SJCRH30 (cell line): ENCODE results near the gene TAGLN2. TPM values are rescaled to one million over a fixed set of nuclear protein-coding genes. Genes with fewer than 3 reads are reported as not detected.
"Not testable (repeated sequence)": the region's sequence is repeated elsewhere in the genome, so short reads cannot be mapped to it uniquely, and the experiment has no call there.

ENCODE experiments used
- DNase-seq, 2 experiments: peaks; one replicate each; pipeline ENCODE4 v3.0.0-alpha.2; 2015 to 2020
- H3K27ac ChIP-seq: fragments of 250-450 bp; sonication (Bioruptor Pico); 2 replicates; pipeline ENCODE4 v1.5.1; 2020; ENCODE audit warnings: mild to moderate bottlenecking, moderate library complexity
- H3K27me3 ChIP-seq: fragments of 250-450 bp; sonication (Bioruptor Pico); 2 replicates; pipeline ENCODE4 v1.5.1; 2020; ENCODE audit warnings: mild to moderate bottlenecking, moderate library complexity
- H3K36me3 ChIP-seq: fragments of 250-450 bp; sonication (Bioruptor Pico); 2 replicates; pipeline ENCODE4 v1.5.1; 2020; ENCODE audit warnings: mild to moderate bottlenecking, moderate library complexity
- H3K4me1 ChIP-seq: fragments of 250-450 bp; sonication (Bioruptor Pico); 2 replicates; pipeline ENCODE4 v1.5.1; 2020; ENCODE audit warnings: mild to moderate bottlenecking, moderate library complexity
- H3K4me3 ChIP-seq: fragments of 250-450 bp; sonication (Bioruptor Pico); 2 replicates; pipeline ENCODE4 v1.5.1; 2020; ENCODE audit warnings: mild to moderate bottlenecking, moderate library complexity
- H3K9me3 ChIP-seq: fragments of 250-450 bp; sonication (Bioruptor Pico); replicated peaks from 2 replicates; pipeline ENCODE4 v1.5.1; 2020; ENCODE audit warnings: mild to moderate bottlenecking, moderate library complexity
- total RNA-seq: library from RNA; depleted of rRNA; stranded (reverse); fragments of >200 nt; shearing (Covaris generic); gene quantifications from 2 replicates; pipeline ENCODE4 v1.2.3, GENCODE V29; 2014

TAGLN2 gene
- total RNA-seq, 1 experiment from 2014 or later: 82.6 TPM

DNA sequence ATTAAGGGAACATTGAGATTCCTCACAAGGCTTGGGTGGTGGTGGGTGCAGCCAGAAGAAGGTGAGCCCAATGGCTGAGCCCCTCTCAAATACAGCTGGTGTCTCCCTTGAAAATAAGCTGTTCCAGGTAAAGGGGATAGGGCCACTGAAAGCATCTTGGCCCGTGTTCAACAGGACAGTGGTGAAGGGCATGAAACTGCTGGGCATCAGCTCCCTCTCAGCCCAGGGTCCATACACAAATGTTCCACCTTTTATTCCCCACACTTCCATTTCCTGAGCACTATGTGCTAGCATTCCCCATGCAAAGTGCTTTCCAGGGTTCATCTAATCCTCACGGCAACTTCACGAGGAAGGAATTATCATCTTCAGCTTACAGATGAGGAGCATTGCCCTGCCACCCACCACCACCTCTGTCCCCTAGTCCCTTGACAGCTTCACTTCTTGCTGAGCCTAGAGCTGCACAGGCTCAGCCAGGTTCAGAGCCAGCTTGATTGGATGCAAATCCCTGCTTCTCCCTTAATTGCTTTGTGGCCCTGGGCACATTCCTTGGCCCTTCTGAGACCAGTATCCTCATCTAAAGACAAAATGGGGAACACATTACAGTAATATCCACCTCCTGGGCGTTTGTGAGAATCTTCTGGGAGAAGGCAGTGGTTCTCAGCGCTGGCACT, 9.6 kb downstream of the TAGLN2 start:
- Histone ChIP-seq H3K27me3 (no peaks in the 10 kb centered on the region), H3K36me3 (peaks cover 18% of the 10 kb centered on the region), H3K27ac (peak overlapping the region; percentile 24; the same call in 1 of the 2 replicates), H3K4me3 (no peak overlapping the region), H3K4me1 (peaks cover 58% of the 10 kb centered on the region), H3K9me3 (no peaks in the 10 kb centered on the region)
- no peak for DNase-seq

DNA sequence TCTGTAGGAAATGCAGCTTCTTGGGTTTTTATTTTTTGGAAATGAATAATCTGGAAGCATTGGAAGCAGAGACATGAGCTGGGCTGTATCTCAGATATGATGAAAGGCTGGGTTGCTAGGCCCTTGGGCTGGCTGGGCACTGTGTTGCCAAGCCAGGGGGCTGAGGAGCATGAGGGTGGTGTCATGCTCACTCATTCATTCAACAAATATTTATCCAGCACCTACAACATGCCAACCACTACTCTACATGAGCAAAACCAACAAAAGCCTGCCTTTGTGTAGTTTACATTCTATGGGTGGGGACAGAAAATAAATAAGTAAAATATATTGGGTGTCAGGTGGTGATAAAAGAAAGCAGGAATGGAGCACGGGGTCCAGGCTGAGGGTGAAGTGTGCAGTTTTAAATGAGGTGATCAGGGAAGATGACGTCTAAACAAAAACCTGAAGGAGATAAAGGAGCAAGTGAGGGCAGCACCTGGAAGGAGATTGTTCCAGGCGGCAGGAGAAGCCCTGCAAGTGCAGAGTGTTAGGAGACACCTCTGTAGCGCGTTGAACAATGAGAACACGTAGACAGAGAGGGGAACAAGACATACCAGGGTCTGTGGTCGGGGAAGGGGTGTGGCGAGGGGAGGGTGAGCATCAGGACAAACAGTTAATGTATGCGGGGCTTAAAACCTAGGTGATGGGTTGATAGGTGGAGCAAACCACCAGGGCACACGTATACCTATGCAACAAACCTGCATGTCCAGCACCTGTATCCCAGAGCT, 10.9 kb downstream of the TAGLN2 start:
- Histone ChIP-seq H3K36me3 (peaks cover 13% of the 10 kb centered on the region), H3K27me3 (no peaks in the 10 kb centered on the region), H3K9me3 (no peaks in the 10 kb centered on the region), H3K27ac (no peak overlapping the region), H3K4me3 (no peak overlapping the region), H3K4me1 (peaks cover 62% of the 10 kb centered on the region)
- DNase-seq: no peak

DNA sequence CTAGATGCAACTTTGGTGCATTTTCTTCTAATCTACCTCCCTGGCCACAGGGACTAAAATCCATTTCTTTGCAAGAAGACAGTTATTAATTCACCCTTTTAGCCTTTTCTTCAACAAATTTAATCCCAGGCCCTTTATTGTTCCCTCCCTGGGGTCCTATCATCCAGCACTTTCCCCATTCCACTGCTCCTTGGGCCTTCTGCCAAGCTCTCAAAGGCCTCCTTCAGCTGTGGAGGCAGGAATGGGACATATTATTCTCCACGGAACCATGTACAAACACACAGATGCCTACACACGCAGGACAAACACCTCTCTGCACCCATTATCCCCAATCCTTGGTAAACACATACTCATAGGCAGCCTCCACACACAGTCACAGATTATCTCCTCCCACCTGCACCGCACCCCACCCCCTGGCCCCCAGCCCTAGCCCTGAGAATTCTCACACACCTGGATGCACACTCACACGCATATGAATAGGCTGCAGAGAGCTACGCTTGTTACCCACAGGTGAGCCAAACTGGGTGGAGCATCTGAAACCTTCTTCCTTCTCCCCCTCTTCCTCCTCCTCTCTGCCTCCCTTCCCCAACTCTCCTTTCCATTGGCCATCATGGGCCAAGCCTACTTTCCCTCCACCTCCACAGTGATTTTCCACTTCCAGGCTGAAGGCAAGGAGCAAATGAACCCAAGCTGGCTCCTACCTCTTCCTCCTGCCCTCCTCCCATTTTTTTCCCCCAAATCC, 11.7 kb downstream of the TAGLN2 start:
- Histone ChIP-seq H3K4me1 (peaks cover 54% of the 10 kb centered on the region), H3K9me3 (no peaks in the 10 kb centered on the region), H3K36me3 (peaks cover 5% of the 10 kb centered on the region), H3K4me3 (no peak overlapping the region), H3K27me3 (no peaks in the 10 kb centered on the region), H3K27ac (no peak overlapping the region)
- DNase-seq: no peak

DNA sequence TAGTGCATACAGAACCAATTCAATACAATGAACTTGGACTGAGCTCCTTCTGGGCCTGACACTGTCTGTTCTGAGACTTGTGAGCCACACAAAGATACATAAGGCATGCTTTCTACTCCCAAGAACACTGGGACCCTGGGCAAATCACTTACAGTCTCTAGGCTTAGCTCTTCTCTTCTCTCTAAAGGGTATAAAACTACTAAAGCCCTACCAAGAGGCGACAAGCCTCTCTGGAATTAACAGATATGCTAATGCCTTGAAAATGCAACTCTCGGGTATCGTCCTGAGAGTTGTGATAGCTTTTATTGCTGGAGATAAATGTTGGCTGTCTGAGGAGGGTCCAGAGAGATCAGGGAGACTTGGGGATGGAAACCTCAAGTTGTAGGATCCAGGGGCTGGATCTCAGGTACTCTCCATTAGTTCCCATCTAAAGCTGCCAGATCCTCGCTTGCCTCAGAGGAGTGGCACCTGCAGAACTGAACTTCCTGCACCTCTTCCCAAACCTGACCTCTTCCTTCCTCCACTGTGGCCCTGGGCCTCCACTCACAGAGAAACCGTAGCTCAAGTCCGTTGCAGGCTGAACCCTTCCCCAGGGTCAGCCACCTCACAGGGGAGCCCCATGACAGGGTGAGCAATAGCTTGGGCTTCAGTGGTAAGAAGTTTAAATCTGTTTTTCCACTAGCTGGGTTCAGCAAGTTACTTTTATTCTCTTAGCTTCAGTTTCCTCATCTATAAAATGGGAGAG, 13.8 kb downstream of the TAGLN2 start:
- Histone ChIP-seq H3K36me3 (no peaks in the 10 kb centered on the region), H3K4me3 (no peak overlapping the region), H3K27ac (no peak overlapping the region), H3K9me3 (no peaks in the 10 kb centered on the region), H3K27me3 (no peaks in the 10 kb centered on the region), H3K4me1 (peaks cover 36% of the 10 kb centered on the region)
- DNase-seq: no peak

DNA sequence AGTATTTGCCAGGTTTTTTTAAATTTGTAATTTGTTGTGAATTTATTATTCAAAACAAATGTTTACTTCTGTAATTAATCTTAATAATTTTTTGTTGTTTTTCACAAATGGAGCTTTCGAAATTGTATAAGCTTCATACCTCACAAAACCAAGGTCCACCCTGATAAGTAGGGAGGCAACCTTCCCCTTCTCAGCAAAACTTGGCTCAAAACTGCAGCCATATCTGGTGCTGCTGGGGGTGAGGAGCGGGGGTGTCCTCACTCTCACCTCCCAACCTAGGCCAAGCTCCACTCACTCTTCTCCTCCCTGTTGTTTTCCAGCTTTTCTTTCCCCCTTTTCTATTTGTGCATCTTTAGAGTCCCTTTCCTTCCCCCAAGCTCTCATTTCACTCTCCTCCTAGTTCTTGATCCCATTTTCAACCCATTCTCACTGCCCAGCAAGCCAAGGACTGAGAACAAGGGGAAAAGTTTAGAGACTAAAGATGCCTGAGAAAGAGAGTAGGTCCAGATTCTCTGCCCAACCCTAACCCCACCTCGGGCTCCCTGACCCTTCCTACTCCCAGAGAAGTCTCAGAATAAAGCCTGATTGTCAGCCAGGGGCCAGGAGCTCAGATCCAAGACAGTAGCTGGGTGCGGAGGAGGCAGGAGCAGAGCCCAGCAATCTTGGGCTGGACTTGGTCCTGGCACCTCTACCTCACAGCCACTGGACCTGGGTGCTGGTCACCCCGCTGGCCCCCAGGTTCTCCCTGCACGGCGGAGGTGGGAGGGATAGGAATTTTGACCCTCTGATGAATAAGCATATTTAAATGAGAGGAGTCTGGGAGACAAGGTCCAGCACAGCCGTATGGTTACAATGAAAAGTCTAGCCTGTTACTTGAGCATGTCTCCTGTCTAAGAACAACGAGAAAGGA, 17.0 kb downstream of the TAGLN2 start:
- no peaks in the 10 kb centered on the region for H3K9me3 ChIP-seq
- H3K4me3 ChIP-seq: no peak overlapping the region
- peaks cover 24% of the 10 kb centered on the region for H3K4me1 ChIP-seq
- H3K27ac ChIP-seq: no peak overlapping the region
- H3K36me3 ChIP-seq: no peaks in the 10 kb centered on the region
- no peak for DNase-seq
- no peaks in the 10 kb centered on the region for H3K27me3 ChIP-seq

DNA sequence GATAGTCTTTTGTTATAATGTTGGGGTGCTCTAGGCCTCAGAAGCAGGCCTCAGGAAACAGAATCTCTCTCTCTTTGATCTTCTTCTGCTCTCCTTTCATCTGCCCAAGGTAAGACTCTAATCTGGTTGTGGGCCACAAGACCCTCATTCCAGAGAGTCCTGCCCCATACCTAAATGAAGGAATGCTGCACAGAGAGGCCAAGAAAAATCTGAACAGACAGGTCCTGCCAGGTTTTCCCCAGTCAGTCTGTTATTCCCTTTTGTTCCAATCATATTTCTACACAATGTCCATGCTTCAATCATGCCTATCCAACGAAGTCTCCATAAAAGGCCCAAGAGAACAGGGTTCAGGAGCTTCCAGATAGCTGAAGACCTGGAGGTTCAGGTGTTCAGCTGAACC, 18.3 kb downstream of the TAGLN2 start:
- no peak overlapping the region for H3K27ac ChIP-seq
- H3K27me3 ChIP-seq: no peaks in the 10 kb centered on the region
- H3K4me3 ChIP-seq: no peak overlapping the region
- H3K4me1 ChIP-seq: peaks cover 15% of the 10 kb centered on the region
- H3K9me3 ChIP-seq: no peaks in the 10 kb centered on the region
- no peak for DNase-seq
- no peaks in the 10 kb centered on the region for H3K36me3 ChIP-seq

DNA sequence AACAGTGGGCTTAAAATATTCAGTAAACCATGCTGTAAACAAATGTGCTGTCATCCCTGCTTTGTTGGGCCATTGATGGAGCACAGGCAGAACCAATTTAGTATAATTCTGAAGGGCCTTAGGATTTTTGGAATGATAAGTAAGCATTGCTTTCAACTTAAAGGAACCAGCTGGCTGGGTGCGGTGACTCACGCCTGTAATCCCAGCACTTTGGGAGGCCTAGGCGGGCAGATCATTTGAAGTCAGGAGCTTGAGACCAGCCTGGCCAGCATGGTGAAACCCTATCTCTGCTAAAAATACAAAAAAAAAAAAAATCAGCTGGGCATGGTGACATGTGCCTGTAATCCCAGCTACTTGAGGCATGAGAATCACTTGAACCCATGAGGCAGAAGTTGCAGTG, 21.3 kb downstream of the TAGLN2 start:
- not testable (repeated sequence) for H3K4me1 ChIP-seq, H3K36me3 ChIP-seq, H3K27me3 ChIP-seq, DNase-seq, H3K4me3 ChIP-seq, H3K27ac ChIP-seq, H3K9me3 ChIP-seq

DNA sequence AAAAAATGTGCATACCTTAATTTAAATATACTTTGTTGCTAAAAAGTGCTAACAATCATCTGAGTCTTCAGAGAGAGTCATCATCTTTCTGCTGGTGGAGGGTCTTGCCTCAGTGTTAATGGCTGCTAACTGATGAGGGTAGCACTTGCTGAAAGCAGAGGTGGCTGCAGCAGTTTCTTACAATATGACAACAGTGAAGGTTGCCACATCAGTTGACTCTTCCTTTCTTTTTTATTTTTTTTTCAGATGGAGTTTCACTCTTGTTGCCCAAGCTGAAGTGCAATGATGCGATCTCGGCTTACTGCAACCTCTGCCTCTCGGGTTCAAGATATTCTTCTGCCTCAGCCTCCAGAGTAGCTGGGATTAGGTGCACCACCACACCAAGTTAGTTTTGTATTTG, 22.8 kb downstream of the TAGLN2 start:
- no peak overlapping the region for H3K4me3 ChIP-seq
- H3K4me1 ChIP-seq: no peaks in the 10 kb centered on the region
- no peak for DNase-seq
- H3K9me3 ChIP-seq: no peaks in the 10 kb centered on the region
- H3K27ac ChIP-seq: no peak overlapping the region
- H3K27me3 ChIP-seq: no peaks in the 10 kb centered on the region
- H3K36me3 ChIP-seq: no peaks in the 10 kb centered on the region

DNA sequence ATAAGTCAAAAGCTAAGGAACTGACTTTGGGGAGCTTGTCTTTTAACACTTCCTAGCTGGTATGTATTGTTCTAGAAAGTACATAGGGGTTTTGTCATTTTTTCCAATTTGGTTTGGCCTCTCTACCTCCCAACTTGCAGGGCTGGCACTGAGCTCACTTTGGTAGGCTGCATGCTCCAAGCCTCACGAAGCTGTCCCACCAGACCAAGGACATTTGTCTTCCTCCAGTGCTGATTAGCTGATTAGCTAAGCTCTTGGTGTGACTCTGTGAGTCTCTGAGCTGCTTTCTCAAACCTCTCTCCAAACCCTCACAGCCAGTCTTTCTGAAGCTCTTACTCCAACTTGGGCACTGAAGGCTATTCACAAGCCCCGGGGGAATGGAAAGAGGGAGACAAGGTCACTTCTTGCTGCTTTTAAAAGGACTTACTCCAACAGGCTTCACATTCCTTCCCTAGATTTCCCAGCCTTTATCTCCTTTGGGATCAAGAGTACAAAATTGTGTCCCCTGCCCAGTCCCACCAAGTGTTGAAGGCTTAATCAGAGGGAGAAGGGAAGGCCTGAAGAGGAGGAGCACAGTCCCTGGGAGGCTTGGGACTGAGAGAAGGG, 24.4 kb downstream of the TAGLN2 start:
- Histone ChIP-seq H3K36me3 (no peaks in the 10 kb centered on the region), H3K4me3 (no peak overlapping the region), H3K9me3 (no peaks in the 10 kb centered on the region), H3K27ac (no peak overlapping the region), H3K4me1 (peaks cover 6% of the 10 kb centered on the region), H3K27me3 (no peaks in the 10 kb centered on the region)
- DNase-seq: no peak

DNA sequence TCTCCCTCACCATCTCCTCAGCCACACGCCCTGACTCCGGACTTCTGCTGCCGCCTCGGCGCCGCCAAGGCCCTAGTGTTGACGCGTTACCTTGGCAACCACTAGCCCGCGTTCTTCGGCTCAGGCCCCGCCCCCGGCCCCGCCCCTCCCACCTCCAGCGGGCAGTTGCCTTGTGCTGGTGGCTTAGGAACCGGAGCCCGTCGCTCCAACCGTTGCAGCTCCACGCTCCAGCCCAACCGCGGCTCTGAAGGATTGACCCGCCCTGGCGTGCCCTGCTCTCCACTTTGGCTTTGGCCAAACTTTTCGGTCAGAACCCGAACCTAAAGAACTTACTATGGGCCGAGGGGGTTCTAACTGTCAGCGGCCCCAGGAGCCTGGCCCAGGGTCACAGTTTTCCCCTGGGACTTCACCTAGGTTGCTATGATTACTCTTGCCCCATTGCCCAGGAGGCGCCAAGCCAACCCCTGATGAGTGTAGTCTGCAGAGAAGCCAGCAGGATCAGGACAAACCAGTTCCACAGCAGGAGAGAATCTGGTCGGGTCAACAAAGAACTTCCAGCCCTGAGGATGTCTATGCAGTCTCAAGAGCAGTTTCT, 25.1 kb downstream of the TAGLN2 start, which contains the start of gene CFAP45:
Gene CFAP45 (minus strand): TSS at position 80 of the 595 bp plus-strand sequence. CDS start 67 bp downstream, at position 13.
- Histone ChIP-seq H3K27me3 (no peaks in the 10 kb centered on the region), H3K4me1 (peaks cover 12% of the 10 kb centered on the region), H3K9me3 (no peaks in the 10 kb centered on the region), H3K27ac (no peak within 1 kb of the TSS), H3K4me3 (no peak within 1 kb of the TSS), H3K36me3 (no peaks in the 10 kb centered on the region)
- DNase-seq: no peak

DNA sequence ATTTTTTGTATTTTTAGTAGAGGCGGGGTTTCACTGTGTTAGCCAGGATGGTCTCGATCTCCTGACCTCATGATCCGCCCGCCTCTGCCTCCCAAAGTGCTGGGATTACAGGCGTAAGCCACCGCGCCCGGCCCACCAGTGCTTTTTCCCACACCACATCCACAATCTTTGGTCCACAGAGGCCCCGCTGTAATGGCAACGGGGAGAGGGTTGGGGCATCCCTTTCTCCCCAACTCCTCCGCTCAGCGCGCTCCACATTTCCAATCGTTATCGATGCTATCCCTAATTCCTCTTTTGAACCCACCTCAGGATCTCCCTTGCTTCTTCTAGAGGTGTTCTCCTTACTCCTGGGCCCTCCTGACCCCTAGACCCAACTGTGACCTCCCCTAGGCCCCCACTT, 25.7 kb downstream of the TAGLN2 start:
- H3K36me3 ChIP-seq, H3K27ac ChIP-seq, H3K9me3 ChIP-seq, H3K4me3 ChIP-seq, DNase-seq, H3K27me3 ChIP-seq: not testable (repeated sequence)
- peaks cover 12% of the 10 kb centered on the region for H3K4me1 ChIP-seq

DNA sequence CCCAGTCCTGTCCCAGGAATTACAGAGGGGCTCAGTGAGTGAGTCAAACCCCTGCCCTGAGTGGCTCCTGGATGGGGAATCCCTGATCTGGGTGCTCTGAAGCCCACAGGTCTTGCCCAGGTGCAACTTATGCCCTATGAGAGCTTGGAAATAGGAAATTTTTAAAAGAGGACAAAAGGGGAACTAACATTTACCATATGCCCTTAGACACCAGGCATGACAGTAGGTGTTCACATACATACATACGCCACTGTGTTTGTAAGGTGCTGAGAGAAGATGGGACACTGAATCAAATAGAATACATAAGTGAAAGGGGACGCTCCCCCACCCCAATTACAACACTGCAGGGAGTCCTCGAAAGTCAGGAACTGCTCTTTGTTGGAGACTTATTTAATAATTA, 26.8 kb downstream of the TAGLN2 start:
- Histone ChIP-seq H3K9me3 (no peaks in the 10 kb centered on the region), H3K27me3 (no peaks in the 10 kb centered on the region), H3K4me3 (no peak overlapping the region), H3K4me1 (peaks cover 12% of the 10 kb centered on the region), H3K27ac (no peak overlapping the region), H3K36me3 (no peaks in the 10 kb centered on the region)
- DNase-seq: no peak

DNA sequence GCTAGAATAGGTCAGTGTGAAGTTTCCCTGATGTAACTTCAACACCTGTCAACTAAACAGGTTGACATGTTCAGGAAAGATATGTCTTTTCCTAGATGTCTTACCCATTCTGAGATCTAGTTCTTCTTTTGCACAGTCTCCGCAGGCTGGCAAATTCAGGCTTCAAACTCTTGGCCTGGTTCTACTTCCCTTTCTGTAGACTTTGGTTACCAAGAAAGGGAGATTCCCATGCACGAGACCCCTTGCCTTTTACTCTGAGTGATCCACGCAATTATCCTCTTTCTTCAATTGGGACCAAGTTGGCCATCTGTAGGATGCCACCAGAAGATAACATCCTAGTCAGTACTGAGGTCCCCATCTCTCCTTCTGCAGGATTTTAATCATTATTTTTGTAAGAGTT, 27.3 kb downstream of the TAGLN2 start:
- Histone ChIP-seq H3K4me1 (peaks cover 12% of the 10 kb centered on the region), H3K9me3 (no peaks in the 10 kb centered on the region), H3K36me3 (no peaks in the 10 kb centered on the region), H3K27ac (no peak overlapping the region), H3K4me3 (no peak overlapping the region), H3K27me3 (no peaks in the 10 kb centered on the region)
- no peak for DNase-seq
